Kidney capillary endothelial cell (primary cell): ENCODE data around the gene ANGPT4.

ENCODE experiments used
- DNase-seq: peaks from one replicate; pipeline ENCODE4 v3.0.0-alpha.2; 2018; ENCODE audit warnings: low spot score

Gene ANGPT4

DNA sequence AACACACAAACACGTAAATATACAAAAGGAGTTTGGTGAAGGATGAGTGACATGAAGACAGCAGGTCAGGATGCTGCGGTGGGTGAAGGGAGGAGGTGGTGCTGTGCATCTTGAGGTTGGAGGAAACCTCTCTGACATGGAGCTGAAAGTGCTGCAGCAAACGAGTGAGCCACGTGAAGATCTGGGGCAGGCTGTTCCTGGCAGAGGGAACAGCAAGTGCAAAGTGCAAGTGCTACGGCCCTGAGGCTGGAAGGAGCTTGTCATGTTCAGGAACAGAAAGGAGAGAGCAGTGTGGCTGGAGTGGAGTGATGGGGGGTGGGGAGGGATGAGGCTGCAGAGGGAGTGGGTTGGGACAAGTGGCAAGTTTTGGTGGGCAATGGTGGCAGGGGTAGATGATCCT, 24.8 kb upstream of the ANGPT4 start:
- no peak for DNase-seq

DNA sequence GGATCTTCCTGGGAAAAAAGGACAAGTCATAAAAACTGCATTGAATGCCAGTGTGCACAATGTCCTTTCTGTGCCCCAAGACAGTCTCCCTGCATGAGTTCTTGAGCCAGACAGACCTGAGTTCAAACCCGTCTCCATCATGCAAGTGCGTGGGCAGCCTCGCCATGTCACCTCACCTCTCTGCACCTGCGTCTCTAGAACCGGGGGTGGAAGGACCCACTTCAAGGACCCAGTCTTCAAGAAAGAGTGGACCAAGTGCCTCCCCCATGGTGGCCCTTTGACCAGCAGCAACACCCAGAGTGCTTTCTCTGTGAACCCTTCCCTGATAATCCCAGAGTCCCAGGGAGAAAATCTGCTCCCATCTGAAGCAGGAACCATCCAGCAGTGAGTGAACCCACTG, 23.5 kb upstream of the ANGPT4 start:
- DNase-seq: no peak

DNA sequence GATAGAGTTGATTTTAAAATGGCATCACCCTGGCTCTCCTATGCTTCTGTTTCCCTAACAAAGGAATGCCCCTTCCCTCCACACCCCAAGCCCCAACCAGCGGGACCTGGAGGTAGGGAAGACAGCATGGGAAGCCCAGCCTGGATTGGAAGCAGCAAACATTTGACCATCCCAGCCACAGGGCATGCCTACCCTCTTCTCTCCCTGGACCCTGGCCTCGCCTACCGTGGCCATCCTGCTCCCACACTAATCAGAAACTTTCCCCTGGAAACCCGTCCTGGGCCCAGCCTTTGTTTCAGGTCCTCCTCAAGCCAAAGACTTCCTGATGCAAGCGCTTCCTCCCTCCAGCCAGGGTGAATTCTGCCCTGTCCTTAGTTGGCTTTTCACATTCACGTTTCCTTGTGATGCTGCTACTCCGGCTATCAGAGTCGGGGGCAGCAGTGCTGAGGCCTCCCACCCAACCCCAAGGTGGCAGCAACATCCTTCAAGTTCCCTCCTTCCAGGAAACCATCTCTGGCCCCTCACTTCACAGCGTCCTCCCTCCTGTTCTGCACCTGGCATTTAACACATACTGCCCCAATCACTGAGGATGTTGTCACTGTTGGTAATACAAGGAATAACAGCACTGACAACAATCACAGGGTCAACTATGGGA, 18.2 kb upstream of the ANGPT4 start:
- DNase-seq: no peak

GRCh38 chr20:933029-933428, 16.9 kb upstream of the ANGPT4 start:
- no peak for DNase-seq

- DNase-seq: no peak
Observed at GRCh38 chr20:931401-931800, 15.3 kb upstream of the ANGPT4 start.

GRCh38 chr20:926670-927069, 10.5 kb upstream of the ANGPT4 start:
- DNase-seq: no peak

- DNase-seq: no peak
Observed at GRCh38 chr20:925516-925915, 9.4 kb upstream of the ANGPT4 start.

DNA sequence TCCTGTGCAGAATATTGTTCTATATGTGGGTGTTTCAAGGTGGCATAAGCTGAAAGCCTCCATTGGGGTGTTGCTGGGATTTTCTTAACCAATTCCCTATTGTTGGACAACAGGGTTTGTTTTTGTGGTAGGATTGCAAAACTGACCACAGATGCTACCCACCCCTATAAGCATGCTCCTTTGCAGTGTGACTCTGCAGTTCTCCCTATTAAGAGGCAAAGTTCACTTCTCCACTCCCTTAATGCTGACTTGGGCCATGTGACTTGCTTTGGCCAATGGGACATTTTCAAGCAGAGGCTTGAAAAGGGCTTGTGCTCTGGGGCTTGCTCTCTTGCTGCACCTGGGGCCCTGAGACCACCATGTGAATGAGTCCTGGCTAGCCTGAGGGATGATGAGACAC, 8.5 kb upstream of the ANGPT4 start:
- no peak for DNase-seq

GRCh38 chr20:922781-923180, 6.6 kb upstream of the ANGPT4 start:
- DNase-seq: no peak

DNA sequence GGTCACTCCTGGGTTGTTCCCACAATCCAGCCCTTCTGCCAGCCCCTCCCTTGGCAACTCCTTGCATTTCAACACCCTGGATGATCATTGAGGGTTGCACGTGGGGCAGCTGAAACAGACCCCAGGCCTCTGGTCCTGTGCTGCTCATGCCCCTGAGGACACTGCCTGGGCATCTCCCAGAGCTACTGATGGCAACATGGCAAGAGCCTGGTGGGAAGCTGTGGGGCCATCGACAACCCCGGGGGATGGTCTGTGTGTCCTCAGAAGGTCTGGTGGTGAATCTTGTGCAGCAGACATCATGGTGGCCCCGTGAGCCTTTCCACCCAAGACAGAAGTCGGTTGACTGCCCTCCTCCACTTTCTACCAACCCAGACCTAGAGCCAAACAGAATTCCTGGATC, 4.9 kb upstream of the ANGPT4 start:
- DNase-seq: no peak

DNA sequence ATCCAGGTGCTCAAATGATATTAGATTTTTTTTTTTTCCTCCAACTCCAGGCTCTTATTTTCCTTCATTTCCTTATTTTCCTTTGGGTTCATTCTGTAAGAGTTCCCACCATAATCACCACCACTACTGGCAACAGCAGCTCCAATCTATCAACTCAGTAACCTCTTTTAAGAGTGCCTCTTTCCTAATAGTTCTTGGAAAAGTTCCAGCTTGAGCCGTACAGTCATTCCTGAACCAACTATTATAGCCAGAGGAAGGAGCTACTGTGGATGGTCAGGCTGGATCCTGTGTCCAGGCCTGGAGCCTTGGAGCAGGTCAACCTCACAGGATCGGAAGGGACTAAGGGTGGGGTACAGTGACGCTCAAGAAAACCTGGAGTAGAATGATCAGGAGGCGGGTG, 4.2 kb upstream of the ANGPT4 start:
- DNase-seq: no peak

DNA sequence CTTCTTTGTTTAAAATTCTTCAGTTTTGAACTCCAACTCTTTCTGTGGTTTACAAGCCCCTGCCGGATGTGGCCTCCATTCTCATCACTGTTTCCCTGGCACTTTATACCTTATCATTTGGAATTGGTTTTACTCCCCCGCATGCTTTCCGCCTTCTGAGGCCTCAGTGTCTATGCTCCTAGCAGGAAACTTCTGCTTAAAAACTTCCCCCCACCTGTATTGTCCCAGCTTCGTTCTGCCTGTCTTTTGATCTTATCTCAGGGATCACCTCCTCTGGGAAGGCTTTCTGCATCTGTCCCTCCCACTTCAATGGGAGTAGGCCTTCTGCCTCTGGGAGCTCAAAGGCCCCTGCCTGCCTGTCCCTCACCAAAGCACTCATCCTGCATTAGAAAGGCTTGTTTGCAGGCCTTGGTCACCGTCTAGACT, 3.4 kb upstream of the ANGPT4 start:
- DNase-seq: no peak

GRCh38 chr20:917416-917815, 1.3 kb upstream of the ANGPT4 start:
- no peak for DNase-seq

DNA sequence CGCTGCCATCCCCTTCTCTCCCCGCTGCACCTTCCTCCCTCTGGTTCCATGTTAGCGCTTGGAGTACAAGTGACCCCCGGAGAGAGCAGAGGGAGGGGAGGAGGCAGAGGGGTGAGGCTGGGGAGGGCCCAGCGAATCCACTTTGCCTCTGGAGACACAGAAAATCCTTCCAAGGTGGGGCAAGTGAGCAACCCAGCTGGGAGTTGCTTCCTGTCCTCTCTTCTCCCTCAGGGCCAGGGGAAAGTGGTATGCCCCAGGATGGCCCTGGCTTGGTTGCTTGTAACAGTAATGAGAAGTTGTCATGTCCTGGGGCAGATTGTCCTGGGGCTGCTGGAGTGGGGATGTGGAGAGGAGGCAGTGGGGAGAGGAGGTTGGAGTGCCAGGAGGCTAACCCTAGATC, 691 bp upstream of the ANGPT4 start:
- DNase-seq: no peak

DNA sequence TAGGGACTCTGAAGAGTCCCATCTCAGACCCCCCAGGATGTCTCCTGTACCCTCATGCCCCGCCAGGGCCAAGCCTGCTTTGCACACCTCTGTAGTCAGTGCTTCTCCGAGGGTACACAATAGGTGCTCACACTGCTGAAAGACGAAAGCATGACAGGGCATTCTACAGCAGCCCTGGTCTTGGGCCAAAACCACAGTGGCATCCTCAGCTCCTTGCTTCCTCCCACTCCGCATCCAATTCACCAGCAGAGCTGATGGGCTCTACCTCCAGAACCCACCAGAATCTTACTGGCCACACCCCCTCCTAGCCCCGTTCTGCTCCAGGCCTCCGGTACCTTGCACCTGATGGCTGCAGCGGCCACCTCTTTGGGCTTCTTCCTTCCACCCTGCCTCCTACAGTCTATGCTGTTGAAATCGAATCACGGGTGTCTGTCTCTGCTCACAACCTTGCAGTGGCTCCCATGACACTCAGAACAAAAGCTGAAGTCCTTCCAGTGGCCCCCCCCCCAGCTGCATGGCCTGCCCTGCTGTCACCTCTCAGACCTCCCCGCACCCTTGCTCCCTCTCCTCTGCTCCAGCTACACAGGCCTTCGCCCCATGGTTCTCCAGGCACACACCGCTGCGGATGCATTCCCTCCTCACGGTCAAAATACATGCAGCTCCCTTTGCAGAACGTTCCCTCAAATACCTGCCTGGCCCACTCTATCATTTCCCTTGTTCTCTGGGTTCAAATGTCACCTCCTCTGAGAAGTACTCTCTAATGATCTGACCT, 1.2 kb downstream of the ANGPT4 start:
- DNase-seq: no peak

DNA sequence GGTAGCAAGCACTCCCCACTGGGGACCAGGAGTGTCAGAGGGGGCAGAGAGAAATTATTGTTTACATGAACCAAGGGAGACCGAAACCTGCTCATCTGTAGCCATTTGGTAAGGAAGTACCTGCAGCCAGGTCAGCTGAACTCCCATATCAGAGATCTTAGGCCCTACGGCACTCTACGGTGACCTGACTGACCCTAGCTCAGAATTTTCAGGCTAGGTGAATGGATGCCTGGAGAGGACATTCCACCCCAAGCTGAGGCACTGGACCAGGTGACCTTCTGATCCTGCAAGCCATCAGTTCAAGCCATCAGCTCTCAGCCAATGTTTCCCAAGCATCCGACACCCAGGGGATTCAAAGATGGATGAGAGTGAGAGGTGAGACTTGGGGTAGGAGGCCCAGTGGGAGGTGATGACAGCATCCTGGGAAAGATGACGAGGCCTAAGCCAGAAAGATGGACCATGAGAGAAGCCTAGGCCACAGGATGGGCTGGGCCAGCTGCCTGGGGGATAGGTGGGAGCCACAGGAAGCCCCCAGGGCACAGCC, 2.8 kb downstream of the ANGPT4 start:
- DNase-seq: no peak

DNA sequence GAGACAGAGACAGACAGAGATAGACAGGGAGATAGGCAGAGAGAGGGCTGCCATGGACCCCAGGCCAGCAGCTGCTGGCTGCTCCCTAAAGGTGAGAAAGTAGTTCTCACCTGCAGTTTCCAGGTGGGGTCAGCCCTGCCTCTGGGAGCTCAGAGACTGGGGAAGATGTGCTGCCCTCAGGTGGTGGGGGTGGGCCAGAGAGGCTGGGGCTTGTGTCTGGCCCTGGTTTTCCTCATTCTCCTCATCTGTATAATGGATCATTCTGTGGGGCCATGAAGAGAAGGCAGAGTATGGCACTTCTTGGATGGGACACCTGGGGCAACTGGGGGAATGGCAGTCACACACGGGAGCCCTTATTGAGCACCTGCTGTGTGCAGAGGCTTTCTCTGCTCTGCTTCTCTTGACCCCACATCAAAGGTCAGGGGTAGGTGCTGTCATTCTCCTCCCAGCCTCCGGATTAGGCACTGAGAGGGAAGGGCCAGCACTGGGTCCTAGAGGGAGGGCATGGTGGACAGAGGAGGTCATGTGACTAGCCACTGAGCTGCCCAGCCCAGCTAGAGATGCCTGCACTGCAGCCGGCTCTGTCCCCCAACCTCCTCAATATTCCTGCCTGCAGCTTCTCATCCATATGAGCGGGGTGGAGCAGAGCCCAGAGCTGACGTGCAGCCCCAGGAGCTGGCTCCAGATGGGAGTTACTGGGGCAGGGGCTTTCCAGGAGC, 4.1 kb downstream of the ANGPT4 start:
- DNase-seq: no peak

- no peak for DNase-seq
Observed at GRCh38 chr20:910870-911770, 5.0 kb downstream of the ANGPT4 start.

DNA sequence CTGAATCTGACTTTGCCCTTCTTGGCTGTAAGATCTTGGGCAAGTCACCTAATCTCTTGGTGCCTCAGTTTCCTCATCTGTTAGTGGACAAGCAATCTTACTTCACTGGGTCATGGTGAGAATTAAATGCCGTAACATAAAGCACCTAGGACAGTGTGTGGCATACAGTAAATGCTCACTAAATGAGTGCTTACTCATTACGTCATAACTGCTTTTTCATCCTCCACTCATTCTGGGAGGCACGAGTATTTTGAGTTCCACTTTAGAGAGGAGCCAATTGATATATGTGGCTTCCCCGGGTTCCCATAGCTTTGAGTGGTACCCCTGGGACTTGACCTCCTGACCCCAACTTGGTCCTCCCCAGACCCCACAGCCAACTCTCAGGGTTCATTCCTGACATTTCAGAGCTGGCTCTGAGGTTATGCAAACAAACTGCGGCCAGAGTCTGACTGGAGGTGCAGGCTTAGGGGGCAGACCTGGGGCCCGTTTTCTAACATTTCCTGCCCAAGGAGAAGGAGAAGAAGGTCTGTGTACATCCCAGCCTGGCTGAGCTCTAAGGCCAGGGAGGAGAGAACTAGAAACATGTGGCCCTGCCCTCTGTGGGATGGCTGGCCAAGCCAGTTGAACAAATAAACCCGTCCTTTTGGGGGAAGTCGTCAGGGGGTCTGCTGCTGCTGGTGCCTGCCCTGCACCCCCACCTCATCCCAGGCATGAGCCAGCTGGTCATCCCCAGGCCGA, 5.8 kb downstream of the ANGPT4 start:
- no peak for DNase-seq

DNA sequence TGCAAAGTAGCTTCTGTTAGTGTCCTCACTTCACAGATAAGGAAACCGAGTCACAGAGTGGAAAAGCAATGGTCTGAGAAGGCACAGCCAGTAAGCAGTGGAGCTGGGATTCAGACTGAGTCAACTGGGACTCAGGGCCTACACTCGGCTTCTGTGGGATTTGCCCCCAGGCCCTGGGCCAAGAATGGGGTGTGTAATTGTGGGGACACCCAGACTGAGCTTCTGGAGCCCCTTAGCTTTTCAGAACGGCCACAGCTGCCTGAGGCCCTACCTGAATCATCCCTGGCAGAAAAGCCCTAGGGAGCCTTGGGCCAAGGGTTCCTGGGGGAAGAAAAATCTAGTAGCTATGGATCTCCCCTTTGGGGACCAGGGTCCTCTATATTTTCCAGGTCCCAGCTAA, 6.5 kb downstream of the ANGPT4 start:
- no peak for DNase-seq

- no peak for DNase-seq
Observed at GRCh38 chr20:906703-907270, 9.3 kb downstream of the ANGPT4 start.
